BE2C (cell line): ENCODE data around the gene PARVA.

Experiments used
- DNase-seq: peaks from one replicate; pipeline ENCODE4 v3.0.0-alpha.2; 2020
- H3K27me3 ChIP-seq: fragments of 250-450 bp; sonication (Bioruptor Pico); 2 replicates; pipeline ENCODE4 v1.5.1; 2020; ENCODE audit warnings: mild to moderate bottlenecking
- H3K36me3 ChIP-seq: fragments of 250-450 bp; sonication (Bioruptor Pico); 2 replicates; pipeline ENCODE4 v1.5.1; 2020; ENCODE audit warnings: mild to moderate bottlenecking
- H3K4me1 ChIP-seq: fragments of 250-450 bp; sonication (Bioruptor Pico); 2 replicates; pipeline ENCODE4 v1.5.1; 2020
- H3K4me3 ChIP-seq: 2 replicates; pipeline ENCODE4 v1.5.1; 2011; ENCODE audit warnings: low read depth, low read length
- H3K9me3 ChIP-seq: fragments of 250-450 bp; sonication (Bioruptor Pico); 2 replicates; pipeline ENCODE4 v1.5.1; 2020
- CTCF ChIP-seq: IDR thresholded peaks from 2 replicates; pipeline ENCODE4 v1.5.1; 2012; ENCODE audit warnings: mild to moderate bottlenecking, low read depth, low read length

PARVA gene

GRCh38 chr11:12552692-12553091, 175.3 kb downstream of the PARVA start:
- Histone ChIP-seq H3K9me3 (no peaks in the 10 kb centered on the region), H3K4me1 (peaks cover 4% of the 10 kb centered on the region), H3K27me3 (no peaks in the 10 kb centered on the region), H3K4me3 (no peak overlapping the region), H3K36me3 (no peaks in the 10 kb centered on the region)
- DNase-seq = no peak
- no peak for TF ChIP-seq CTCF

- H3K9me3 ChIP-seq = no peaks in the 10 kb centered on the region
- DNase-seq = no peak
- H3K36me3 ChIP-seq = no peaks in the 10 kb centered on the region
- H3K4me1 ChIP-seq = no peaks in the 10 kb centered on the region
- no peak for TF ChIP-seq CTCF
- H3K4me3 ChIP-seq = no peak overlapping the region
- H3K27me3 ChIP-seq = no peaks in the 10 kb centered on the region
These were observed 176.8 kb downstream of the PARVA start for GRCh38 chr11:12554122-12554521.

GRCh38 chr11:12556155-12556554, 178.8 kb downstream of the PARVA start:
- no peak for DNase-seq
- Histone ChIP-seq H3K9me3 (no peaks in the 10 kb centered on the region), H3K36me3 (no peaks in the 10 kb centered on the region), H3K4me1 (no peaks in the 10 kb centered on the region), H3K27me3 (no peaks in the 10 kb centered on the region), H3K4me3 (no peak overlapping the region)
- TF ChIP-seq CTCF = no peak

GRCh38 chr11:12556788-12557384, 179.5 kb downstream of the PARVA start:
- no peak for DNase-seq
- Histone ChIP-seq H3K9me3 (no peaks in the 10 kb centered on the region), H3K36me3 (no peaks in the 10 kb centered on the region), H3K4me1 (no peaks in the 10 kb centered on the region), H3K4me3 (no peak overlapping the region), H3K27me3 (no peaks in the 10 kb centered on the region)
- no peak for TF ChIP-seq CTCF

- no peak for TF ChIP-seq CTCF
- Histone ChIP-seq H3K4me3 (no peak overlapping the region), H3K4me1 (no peaks in the 10 kb centered on the region), H3K36me3 (no peaks in the 10 kb centered on the region), H3K9me3 (no peaks in the 10 kb centered on the region), H3K27me3 (no peaks in the 10 kb centered on the region)
- no peak for DNase-seq
These were observed 181.6 kb downstream of the PARVA start for GRCh38 chr11:12559011-12559410.

GRCh38 chr11:12560362-12560761, 183.0 kb downstream of the PARVA start:
- TF ChIP-seq CTCF = no peak
- H3K4me3 ChIP-seq = no peak overlapping the region
- H3K4me1 ChIP-seq = no peaks in the 10 kb centered on the region
- no peaks in the 10 kb centered on the region for H3K9me3 ChIP-seq
- no peaks in the 10 kb centered on the region for H3K27me3 ChIP-seq
- H3K36me3 ChIP-seq = no peaks in the 10 kb centered on the region
- DNase-seq = no peak
